K562 (cell line): ENCODE measurements around the gene KDM4C. TPM values are rescaled to one million over a fixed set of nuclear protein-coding genes. Genes with fewer than 3 reads are reported as not detected.
A peak's percentile ranks its signal among the peaks of the same experiment; 100 is the strongest.

Experiments
- ARID1B ChIP-seq: fragments of 450-650 bp; IDR thresholded peaks from 2 replicates; pipeline ENCODE4 v1.6.1; 2016; ENCODE audit warnings: antibody characterized with exemption, mild to moderate bottlenecking, inconsistent platforms
- CEBPG ChIP-seq, 3 experiments: fragments of 200-800 bp in 1 of 3; sonication (Bioruptor generic) in 1 of 3; sonication (generic) in 1 of 3; formaldehyde crosslinking in 1 of 3; IDR thresholded peaks in 2 of 3; conservative IDR thresholded peaks in 1 of 3; 2 replicates each; pipeline versions ENCODE4 v1.6.1 to v1.8.0; 2016 to 2022; ENCODE audit warnings: missing compliant biosample characterization in 2 of 3, missing genetic modification characterization in 2 of 3, mild to moderate bottlenecking in 1 of 3, missing genetic modification reagents in 1 of 3
- DDX20 ChIP-seq: fragments of 450-650 bp; IDR thresholded peaks from 2 replicates; pipeline ENCODE4 v1.6.1; 2016; ENCODE audit warnings: missing genetic modification characterization, low read depth, mild to moderate bottlenecking, missing compliant biosample characterization, moderate library complexity
- E2F3 ChIP-seq: fragments of 250-450 bp; sonication (Bioruptor Pico); IDR thresholded peaks from 2 replicates; pipeline ENCODE4 v1.4.0; 2020; ENCODE audit warnings: mild to moderate bottlenecking
- MGA ChIP-seq: fragments of 450-650 bp; IDR thresholded peaks from 2 replicates; pipeline ENCODE4 v1.6.1; 2016; ENCODE audit warnings: mild to moderate bottlenecking, moderate library complexity
- POLR3G ChIP-seq: IDR thresholded peaks from 2 replicates; pipeline ENCODE4 v1.6.1; 2011; ENCODE audit not compliant: insufficient read length, insufficient replicate concordance; ENCODE audit errors: extremely low read depth
- PRDM10 ChIP-seq: fragments of 450-650 bp; IDR thresholded peaks from 2 replicates; pipeline ENCODE4 v1.6.1; 2018; ENCODE audit not compliant: partially characterized antibody
- PTBP1 ChIP-seq: fragments of 200-400 bp; formaldehyde crosslinking; IDR thresholded peaks from 2 replicates; pipeline ENCODE4 v1.6.1; 2017; ENCODE audit warnings: low read depth, low read length
- PTTG1 ChIP-seq: fragments of 450-650 bp; IDR thresholded peaks from 2 replicates; pipeline ENCODE4 v1.6.1; 2016; ENCODE audit warnings: low read depth, mild to moderate bottlenecking, missing genetic modification characterization, missing compliant biosample characterization
- TAF1 ChIP-seq: IDR thresholded peaks from 2 replicates; pipeline ENCODE4 v1.6.1; 2011; ENCODE audit warnings: mild to moderate bottlenecking, low read length, moderate library complexity; ENCODE audit not compliant: insufficient read depth, control insufficient read depth, severe bottlenecking; ENCODE audit errors: extremely low read depth
- ZNF143 ChIP-seq: sonication (generic); formaldehyde crosslinking; IDR thresholded peaks from 2 replicates; pipeline ENCODE4 v1.9.0; 2022; ENCODE audit warnings: mild to moderate bottlenecking, missing genetic modification reagents
- ZNF263 ChIP-seq: sonication (generic); formaldehyde crosslinking; IDR thresholded peaks from 2 replicates; pipeline ENCODE4 v1.8.0; 2022; ENCODE audit warnings: mild to moderate bottlenecking, missing genetic modification reagents, borderline replicate concordance
- polyA plus RNA-seq, 8 experiments: library from polyadenylated mRNA; depleted of rRNA in 4 of 8; stranded (reverse) in 5 of 8; unstranded in 3 of 8; fragments of >200 nt; fragmentation: Nextera tagmentation in 2 of 8; fragmentation: Illumina TruSeq in 1 of 8; extraction: Ambion mirVana in 2 of 8; extraction: Trizol in 1 of 8; gene quantifications; 2 replicates each; pipeline versions ENCODE4 v1.2.1 to v1.2.3, GENCODE V29; 2011 to 2014; ENCODE audit warnings: inconsistent platforms in 1 of 8, missing spikeins in 1 of 8
- total RNA-seq, 7 experiments: library from RNA; depleted of rRNA in 6 of 7; stranded (reverse); fragments of >200 nt in 6 of 7; fragmentation: Illumina TruSeq in 2 of 7; extraction: Trizol in 2 of 7; gene quantifications; 2 replicates each; pipeline versions ENCODE4 v1.2.1 to v1.2.3, GENCODE V29; 2011 to 2021; ENCODE audit warnings: low replicate concordance in 1 of 7

Gene KDM4C
- total and polyA plus RNA-seq, 9 of the 15 experiments (the other 6 are each of a cell fraction or from before 2014, with no cell fraction given): 5.4 to 17.0 (median 12.6) TPM

- no peak for TF ChIP-seq MGA
- TF ChIP-seq ARID1B: no peak
- peak; percentile 63 for TF ChIP-seq PRDM10
- no peak for TF ChIP-seq ZNF263
- TF ChIP-seq PTTG1 (tag): no peak
- peak; percentile 12 for TF ChIP-seq TAF1
- no peak for TF ChIP-seq ZNF143 (CRISPR knock-in tag)
- no peak for TF ChIP-seq PTBP1
- no peak for TF ChIP-seq CEBPG (CRISPR knock-in tag; IDR thresholded peaks at IDR 0.05)
- TF ChIP-seq CEBPG (tag; conservative IDR thresholded peaks at IDR 0.05 in 1 of 2, IDR thresholded peaks at IDR 0.05 in 1 of 2): no peak
- no peak for TF ChIP-seq DDX20 (tag)
- no peak for TF ChIP-seq POLR3G
- no peak for TF ChIP-seq E2F3 (CRISPR knock-in tag)
Measured at GRCh38 chr9:6758498-6759184, 868 bp downstream of the KDM4C start (continued).
